ENCODE results near the gene R3HDML. TPM values are rescaled to one million over a fixed set of nuclear protein-coding genes. Genes with fewer than 3 reads are reported as not detected.
"Not testable (repeated sequence)": the region's sequence is repeated elsewhere in the genome, so short reads cannot be mapped to it uniquely, and the experiment has no call there.

Gene R3HDML
- total RNA-seq, 1 donor from 2014 or later = not detected

DNA sequence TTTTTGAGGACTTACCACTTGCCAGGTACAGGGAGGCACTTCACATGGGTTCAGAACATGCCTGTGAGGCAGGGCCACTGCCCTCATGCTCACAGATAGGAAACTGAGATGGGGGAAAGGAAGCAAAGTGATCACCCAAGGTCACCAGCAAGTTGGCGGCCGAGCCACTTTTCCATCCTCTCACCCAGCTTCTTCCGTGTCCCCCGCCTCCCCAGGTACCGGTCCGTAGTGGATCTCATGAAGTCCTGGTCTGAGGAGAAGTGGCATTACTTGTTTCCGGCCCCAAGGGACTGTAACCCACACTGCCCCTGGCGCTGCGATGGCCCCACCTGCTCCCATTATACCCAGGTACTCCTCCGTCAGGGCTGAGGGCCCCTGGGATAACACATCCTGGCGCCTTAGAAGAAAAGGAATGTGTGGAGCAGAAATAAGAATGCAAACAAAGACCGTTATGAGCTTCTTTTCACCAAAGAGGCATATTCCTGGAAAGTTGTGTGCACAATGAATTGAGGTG is 6.4 kb downstream of the R3HDML start:
- no peaks in the 10 kb centered on the region for H3K9me3 Mint-ChIP-seq (ENCODE audit: low read depth)
- peaks cover 8% of the 10 kb centered on the region for H3K4me1 Mint-ChIP-seq (ENCODE audit: low read depth)

DNA sequence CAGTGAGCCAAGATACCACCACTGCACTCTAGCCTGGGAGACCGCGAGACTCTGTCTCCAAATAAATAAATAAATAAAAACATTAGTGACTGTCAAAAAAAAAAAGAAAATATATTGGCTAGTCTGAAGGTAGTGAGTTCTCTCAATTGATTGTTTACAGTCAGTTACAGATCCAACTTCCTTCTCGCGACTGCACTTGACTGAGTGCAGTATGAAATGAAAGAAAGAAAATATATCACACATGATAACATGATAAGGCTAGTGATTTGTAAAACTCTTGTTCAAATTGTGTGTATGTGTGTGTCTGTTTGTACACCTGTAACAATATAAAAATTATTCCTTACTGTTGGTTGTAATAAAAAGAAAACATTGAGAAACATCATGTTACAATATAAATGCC is 7.9 kb downstream of the R3HDML start:
- H3K4me3 Mint-ChIP-seq (ENCODE audit: low read depth) = no peak overlapping the region
- H3K4me1 Mint-ChIP-seq (ENCODE audit: low read depth) = peaks cover 3% of the 10 kb centered on the region
- H3K27me3 Mint-ChIP-seq = no peaks in the 10 kb centered on the region
- H3K27ac Mint-ChIP-seq = no peak overlapping the region
- H3K9me3 Mint-ChIP-seq (ENCODE audit: low read depth) = no peaks in the 10 kb centered on the region
- no peak for DNase-seq (ENCODE audit: low spot score, unreplicated experiment)
- no peaks in the 10 kb centered on the region for H3K36me3 Mint-ChIP-seq (ENCODE audit: insufficient read depth)
- TF ChIP-seq CTCF (IDR thresholded peaks at IDR 0.05; ENCODE audit: unreplicated experiment) = no peak

More for the DNA sequence above, 6.4 kb downstream of the R3HDML start:
- Mint-ChIP-seq H3K4me3 (ENCODE audit: low read depth) (no peak overlapping the region), H3K27ac (no peak overlapping the region), H3K27me3 (no peaks in the 10 kb centered on the region), H3K36me3 (ENCODE audit: insufficient read depth) (no peaks in the 10 kb centered on the region)
- TF ChIP-seq CTCF (IDR thresholded peaks at IDR 0.05; ENCODE audit: unreplicated experiment) = no peak
- no peak for DNase-seq (ENCODE audit: low spot score, unreplicated experiment)

DNA sequence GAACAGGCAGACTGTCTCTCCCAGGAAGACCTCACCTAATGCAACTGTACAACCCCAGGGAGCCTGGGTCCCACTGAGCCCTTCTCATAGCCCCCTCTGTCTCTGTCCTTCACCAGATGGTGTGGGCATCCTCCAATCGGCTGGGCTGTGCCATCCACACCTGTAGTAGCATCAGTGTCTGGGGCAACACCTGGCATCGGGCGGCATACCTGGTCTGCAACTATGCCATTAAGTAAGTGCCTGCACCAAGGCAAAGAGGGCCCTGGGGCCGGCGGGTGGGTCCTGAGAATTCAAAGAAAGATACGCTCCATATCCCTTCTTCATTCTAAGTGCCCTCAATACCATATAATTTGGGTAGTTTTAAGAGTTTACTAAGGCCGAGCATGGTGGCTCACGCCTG is 8.3 kb downstream of the R3HDML start:
- TF ChIP-seq CTCF (IDR thresholded peaks at IDR 0.05; ENCODE audit: unreplicated experiment) = no peak
- Mint-ChIP-seq H3K4me1 (ENCODE audit: low read depth) (peaks cover 3% of the 10 kb centered on the region), H3K27me3 (no peaks in the 10 kb centered on the region), H3K27ac (no peak overlapping the region), H3K4me3 (ENCODE audit: low read depth) (no peak overlapping the region), H3K9me3 (ENCODE audit: low read depth) (no peaks in the 10 kb centered on the region), H3K36me3 (ENCODE audit: insufficient read depth) (no peaks in the 10 kb centered on the region)
- no peak for DNase-seq (ENCODE audit: low spot score, unreplicated experiment)

- DNase-seq (ENCODE audit: low spot score, unreplicated experiment); H3K9me3 Mint-ChIP-seq (ENCODE audit: low read depth); H3K27ac Mint-ChIP-seq; H3K4me1 Mint-ChIP-seq (ENCODE audit: low read depth); H3K36me3 Mint-ChIP-seq (ENCODE audit: insufficient read depth); H3K4me3 Mint-ChIP-seq (ENCODE audit: low read depth); H3K27me3 Mint-ChIP-seq: not testable (repeated sequence)
These were observed 9.1 kb downstream of the R3HDML start for GRCh38 chr20:44345941-44346340.

- H3K27me3 Mint-ChIP-seq = no peaks in the 10 kb centered on the region
- no peak overlapping the region for H3K27ac Mint-ChIP-seq
- no peaks in the 10 kb centered on the region for H3K36me3 Mint-ChIP-seq (ENCODE audit: insufficient read depth)
- H3K4me3 Mint-ChIP-seq (ENCODE audit: low read depth) = no peak overlapping the region
- H3K4me1 Mint-ChIP-seq (ENCODE audit: low read depth) = peaks cover 13% of the 10 kb centered on the region
- H3K9me3 Mint-ChIP-seq (ENCODE audit: low read depth) = no peaks in the 10 kb centered on the region
- no peak for DNase-seq (ENCODE audit: low spot score, unreplicated experiment)
- no peak for TF ChIP-seq CTCF (IDR thresholded peaks at IDR 0.05; ENCODE audit: unreplicated experiment)
These were observed 11.4 kb downstream of the R3HDML start for GRCh38 chr20:44348168-44348659.

GRCh38 chr20:44349349-44349748 is 12.5 kb downstream of the R3HDML start:
- peaks cover 16% of the 10 kb centered on the region for H3K4me1 Mint-ChIP-seq (ENCODE audit: low read depth)
- H3K27me3 Mint-ChIP-seq = no peaks in the 10 kb centered on the region

More at GRCh38 chr20:44349349-44349748, 12.5 kb downstream of the R3HDML start:
- Mint-ChIP-seq H3K4me3 (ENCODE audit: low read depth) (no peak overlapping the region), H3K27ac (no peak overlapping the region), H3K9me3 (ENCODE audit: low read depth) (no peaks in the 10 kb centered on the region), H3K36me3 (ENCODE audit: insufficient read depth) (no peaks in the 10 kb centered on the region)
- TF ChIP-seq CTCF (IDR thresholded peaks at IDR 0.05; ENCODE audit: unreplicated experiment) = no peak
- no peak for DNase-seq (ENCODE audit: low spot score, unreplicated experiment)
